NT2/D1 (cell line): ENCODE data around the gene MAPK14.

Experiments
- DNase-seq: peaks from one replicate; pipeline ENCODE4 v3.0.0-alpha.2; 2011; ENCODE audit warnings: low read depth, low spot score
- H3K27me3 ChIP-seq: 2 replicates; pipeline ENCODE4 v1.6.0; 2011; ENCODE audit warnings: mild to moderate bottlenecking; ENCODE audit not compliant: insufficient read length, insufficient read depth
- H3K36me3 ChIP-seq: 2 replicates; pipeline ENCODE4 v1.6.1; 2011; ENCODE audit warnings: mild to moderate bottlenecking, low read length, mixed read lengths; ENCODE audit not compliant: insufficient read depth, insufficient read length
- H3K4me1 ChIP-seq: 2 replicates; pipeline ENCODE4 v1.5.1; 2011; ENCODE audit not compliant: insufficient read depth, insufficient read length
- H3K4me3 ChIP-seq: 2 replicates; pipeline ENCODE4 v1.5.1; 2011; ENCODE audit warnings: low read depth; ENCODE audit not compliant: insufficient read length
- H3K9ac ChIP-seq: 2 replicates; pipeline ENCODE4 v1.6.0; 2011; ENCODE audit warnings: low read depth; ENCODE audit not compliant: insufficient read length
- H3K9me3 ChIP-seq: 2 replicates; pipeline ENCODE4 v1.5.1; 2011; ENCODE audit warnings: mild to moderate bottlenecking, low read length; ENCODE audit not compliant: insufficient read depth
- SUZ12 ChIP-seq: IDR thresholded peaks from 2 replicates; pipeline ENCODE4 v1.6.1; 2011; ENCODE audit not compliant: insufficient read length, insufficient read depth; ENCODE audit errors: extremely low read depth
- YY1 ChIP-seq: IDR thresholded peaks from 2 replicates; pipeline ENCODE4 v1.6.1; 2011; ENCODE audit not compliant: insufficient read length, insufficient read depth
- ZNF274 ChIP-seq: IDR thresholded peaks from 2 replicates; pipeline ENCODE4 v1.6.1; 2011; ENCODE audit warnings: mild to moderate bottlenecking, low read depth, low read length

MAPK14 gene

GRCh38 chr6:36070252-36070651, 42.6 kb downstream of the MAPK14 start:
- Histone ChIP-seq H3K27me3 (no peaks in the 10 kb centered on the region), H3K4me1 (no peaks in the 10 kb centered on the region), H3K9ac (no peak overlapping the region), H3K9me3 (no peaks in the 10 kb centered on the region), H3K4me3 (no peak overlapping the region), H3K36me3 (no peaks in the 10 kb centered on the region)
- no peak for DNase-seq
- TF ChIP-seq SUZ12 (no peak), YY1 (no peak), ZNF274 (no peak)

GRCh38 chr6:36071281-36071680, 43.7 kb downstream of the MAPK14 start:
- DNase-seq = no peak
- Histone ChIP-seq H3K4me1 (no peaks in the 10 kb centered on the region), H3K36me3 (peaks cover 4% of the 10 kb centered on the region), H3K27me3 (no peaks in the 10 kb centered on the region), H3K9me3 (no peaks in the 10 kb centered on the region), H3K4me3 (no peak overlapping the region), H3K9ac (no peak overlapping the region)
- no peak for TF ChIP-seq YY1
- TF ChIP-seq SUZ12 = no peak
- no peak for TF ChIP-seq ZNF274

GRCh38 chr6:36071714-36072113, 44.1 kb downstream of the MAPK14 start:
- TF ChIP-seq ZNF274 (no peak), YY1 (no peak), SUZ12 (no peak)
- DNase-seq = no peak
- Histone ChIP-seq H3K4me3 (no peak overlapping the region), H3K9ac (no peak overlapping the region), H3K36me3 (peaks cover 4% of the 10 kb centered on the region), H3K9me3 (no peaks in the 10 kb centered on the region), H3K27me3 (no peaks in the 10 kb centered on the region), H3K4me1 (no peaks in the 10 kb centered on the region)

GRCh38 chr6:36072681-36073080, 45.1 kb downstream of the MAPK14 start:
- Histone ChIP-seq H3K4me3 (no peak overlapping the region), H3K4me1 (no peaks in the 10 kb centered on the region), H3K9me3 (no peaks in the 10 kb centered on the region), H3K9ac (no peak overlapping the region), H3K36me3 (peaks cover 12% of the 10 kb centered on the region), H3K27me3 (no peaks in the 10 kb centered on the region)
- TF ChIP-seq YY1 (no peak), ZNF274 (no peak), SUZ12 (no peak)
- no peak for DNase-seq

- Histone ChIP-seq H3K9me3 (no peaks in the 10 kb centered on the region), H3K36me3 (peaks cover 15% of the 10 kb centered on the region), H3K27me3 (no peaks in the 10 kb centered on the region), H3K4me1 (no peaks in the 10 kb centered on the region), H3K9ac (no peak overlapping the region), H3K4me3 (no peak overlapping the region)
- DNase-seq = no peak
- no peak for TF ChIP-seq YY1
- TF ChIP-seq SUZ12 = no peak
- no peak for TF ChIP-seq ZNF274
Observed at GRCh38 chr6:36073587-36073986, 46.0 kb downstream of the MAPK14 start.

GRCh38 chr6:36075656-36076055, 48.0 kb downstream of the MAPK14 start:
- TF ChIP-seq YY1 (no peak), ZNF274 (no peak), SUZ12 (no peak)
- Histone ChIP-seq H3K4me1 (no peaks in the 10 kb centered on the region), H3K9ac (no peak overlapping the region), H3K27me3 (no peaks in the 10 kb centered on the region), H3K4me3 (no peak overlapping the region), H3K36me3 (peaks cover 33% of the 10 kb centered on the region), H3K9me3 (no peaks in the 10 kb centered on the region)
- no peak for DNase-seq

- TF ChIP-seq ZNF274 (no peak), SUZ12 (no peak), YY1 (no peak)
- Histone ChIP-seq H3K4me1 (no peaks in the 10 kb centered on the region), H3K27me3 (no peaks in the 10 kb centered on the region), H3K9ac (no peak overlapping the region), H3K4me3 (no peak overlapping the region), H3K36me3 (peaks cover 36% of the 10 kb centered on the region), H3K9me3 (0 out of 2 replicates have a peak, but pooled peaks cover 3% of the 10 kb centered on the region)
- DNase-seq = no peak
Observed at GRCh38 chr6:36076178-36077063, 48.8 kb downstream of the MAPK14 start.
